Fibroblast of lung (primary cell): ENCODE measurements around the gene CIAO2B.

Experiments
- CTCF ChIP-seq, 2 donors: IDR thresholded peaks in 1 of 2; conservative IDR thresholded peaks in 1 of 2; 1 replicate in 1 of 2; 2 replicates in 1 of 2; pipeline ENCODE4 v1.5.1; 2011 to 2012; ENCODE audit warnings: low read length in 2 of 2, control low read depth in 1 of 2, inconsistent platforms in 1 of 2, low read depth in 1 of 2, mild to moderate bottlenecking in 1 of 2
- EZH2 ChIP-seq: IDR thresholded peaks from 2 replicates; pipeline ENCODE4 v1.5.1; 2012; ENCODE audit warnings: low read length, control low read depth, mild to moderate bottlenecking; ENCODE audit errors: missing control alignments

GRCh38 chr16:66927918-66928649 is 6.1 kb downstream of the CIAO2B start:
- TF ChIP-seq CTCF (conservative IDR thresholded peaks at IDR 0.05 in 1 of 2, IDR thresholded peaks at IDR 0.05 in 1 of 2; ENCODE audit: low read depth in 1 of 2, low read length in 2 of 2) (no peak), EZH2 (no peak)
